ENCODE data around the gene BRMS1. TPM values are rescaled to one million over a fixed set of nuclear protein-coding genes. Genes with fewer than 3 reads are reported as not detected.
A peak's percentile ranks its signal among the peaks of the same experiment; 100 is the strongest.
"Not testable (repeated sequence)": the region's sequence is repeated elsewhere in the genome, so short reads cannot be mapped to it uniquely, and the experiment has no call there.

BRMS1 gene
- total RNA-seq, 4 donors from 2014 or later: 45.7 to 60.3 (median 57.3) TPM

- Histone ChIP-seq H3K36me3 (no peaks in the 10 kb centered on the region), H3K9me3 (no peaks in the 10 kb centered on the region), H3K4me3 (no peak overlapping the region), H3K27me3 (no peaks in the 10 kb centered on the region), H3K27ac (no peak overlapping the region), H3K4me1 (peaks cover 65% of the 10 kb centered on the region)
- WGBS: 37% methylated on average over 4 of the region's 4 CpGs
- no peak for DNase-seq (ENCODE audit: low spot score in 2 of 2)
- TF ChIP-seq EP300 (IDR thresholded peaks at IDR 0.05): no peak
Observed at GRCh38 chr11:66321606-66322005, 23.3 kb downstream of the BRMS1 start.

- not testable (repeated sequence) for DNase-seq (ENCODE audit: low spot score in 2 of 2); H3K27ac ChIP-seq; H3K27me3 ChIP-seq; H3K4me3 ChIP-seq; H3K36me3 ChIP-seq; H3K9me3 ChIP-seq
- 91% methylated on average over 6 of the region's 6 CpGs for WGBS
- peaks cover 65% of the 10 kb centered on the region for H3K4me1 ChIP-seq
Observed at GRCh38 chr11:66320748-66321147, 24.2 kb downstream of the BRMS1 start.

GRCh38 chr11:66320289-66320688 is 24.6 kb downstream of the BRMS1 start:
- not testable (repeated sequence) for H3K9me3 ChIP-seq; DNase-seq (ENCODE audit: low spot score in 2 of 2); H3K27me3 ChIP-seq; H3K4me3 ChIP-seq; H3K36me3 ChIP-seq; H3K27ac ChIP-seq
- peaks cover 60% of the 10 kb centered on the region for H3K4me1 ChIP-seq
- 94% methylated on average over 2 of the region's 2 CpGs for WGBS

GRCh38 chr11:66318600-66318970 is 26.3 kb downstream of the BRMS1 start:
- Histone ChIP-seq H3K27me3 (no peaks in the 10 kb centered on the region), H3K27ac (peak overlapping the region; percentile 78), H3K4me3 (no peak overlapping the region), H3K4me1 (peaks cover 54% of the 10 kb centered on the region), H3K9me3 (no peaks in the 10 kb centered on the region), H3K36me3 (no peaks in the 10 kb centered on the region)
- no peak for DNase-seq (ENCODE audit: low spot score in 2 of 2)
- 67% methylated on average over 3 of the region's 3 CpGs for WGBS
- no peak for TF ChIP-seq POLR2A (IDR thresholded peaks at IDR 0.05)
- TF ChIP-seq EP300 (IDR thresholded peaks at IDR 0.05): no peak
- TF ChIP-seq POLR2AphosphoS5 (IDR thresholded peaks at IDR 0.05): no peak
- TF ChIP-seq CTCF (IDR thresholded peaks at IDR 0.05): no peak

- H3K4me1 ChIP-seq: peaks cover 61% of the 10 kb centered on the region
- H3K27ac ChIP-seq: peak overlapping the region; percentile 78
- H3K36me3 ChIP-seq: no peaks in the 10 kb centered on the region
- H3K27me3 ChIP-seq: no peaks in the 10 kb centered on the region
- 24% methylated on average over 14 of the region's 16 CpGs for WGBS
- peak overlapping the region; percentile 53 for H3K4me3 ChIP-seq
- TF ChIP-seq EP300 (IDR thresholded peaks at IDR 0.05): no peak
- peak in 2 of 3 donors; percentile 78 to 86 for TF ChIP-seq POLR2AphosphoS5 (IDR thresholded peaks at IDR 0.05)
- peak; percentile 90 for DNase-seq (ENCODE audit: low spot score in 2 of 2)
- H3K9me3 ChIP-seq: no peaks in the 10 kb centered on the region
Observed at GRCh38 chr11:66317723-66318599, 26.9 kb downstream of the BRMS1 start.

- H3K36me3 ChIP-seq: no peaks in the 10 kb centered on the region
- TF ChIP-seq POLR2A (IDR thresholded peaks at IDR 0.05) (no peak), POLR2AphosphoS5 (IDR thresholded peaks at IDR 0.05) (no peak), EP300 (IDR thresholded peaks at IDR 0.05) (no peak), CTCF (IDR thresholded peaks at IDR 0.05) (no peak)
Observed at GRCh38 chr11:66317322-66317722, 27.6 kb downstream of the BRMS1 start.

GRCh38 chr11:66316849-66317251 is 28.1 kb downstream of the BRMS1 start, which contains the start of gene CD248:
Gene CD248 (minus strand): TSS chr11:66317044. CDS start chr11:66317027, 17 bp downstream.
- Histone ChIP-seq H3K9me3 (no peaks in the 10 kb centered on the region), H3K4me1 (peaks cover 56% of the 10 kb centered on the region), H3K27me3 (no peaks in the 10 kb centered on the region), H3K4me3 (peak within 1 kb of the TSS; percentile 53), H3K36me3 (no peaks in the 10 kb centered on the region), H3K27ac (peak within 1 kb of the TSS; percentile 78)
- WGBS: no CpG with 5 or more reads among the region's 29 CpGs
- TF ChIP-seq POLR2A (IDR thresholded peaks at IDR 0.05) (peak in 1 of 2 donors; percentile 33), EP300 (IDR thresholded peaks at IDR 0.05) (no peak), CTCF (IDR thresholded peaks at IDR 0.05) (no peak), POLR2AphosphoS5 (IDR thresholded peaks at IDR 0.05) (no peak)
- no peak for DNase-seq (ENCODE audit: low spot score in 2 of 2)

More at GRCh38 chr11:66317322-66317722, 27.6 kb downstream of the BRMS1 start:
- no peaks in the 10 kb centered on the region for H3K9me3 ChIP-seq
- H3K27me3 ChIP-seq: no peaks in the 10 kb centered on the region
- H3K4me1 ChIP-seq: peaks cover 59% of the 10 kb centered on the region
- peak overlapping the region; percentile 78 for H3K27ac ChIP-seq
- peak overlapping the region; percentile 53 for H3K4me3 ChIP-seq
- DNase-seq (ENCODE audit: low spot score in 2 of 2): no peak
- 0% methylated on average over 3 of the region's 14 CpGs for WGBS
